Activated gamma-delta T cell (primary cell): ENCODE results near the gene GABRR3.
"Not testable (repeated sequence)": the region's sequence is repeated elsewhere in the genome, so short reads cannot be mapped to it uniquely, and the experiment has no call there.

ENCODE experiments used
- DNase-seq: peaks from one replicate; lab custom pipeline; 2025; lab: John Stamatoyannopoulos, UW

The GABRR3 gene

GRCh38 chr3:98021830-98022560 lies 13.1 kb downstream of the GABRR3 start:
- no peak for DNase-seq

GRCh38 chr3:98020412-98020811 lies 14.7 kb downstream of the GABRR3 start:
- no peak for DNase-seq

GRCh38 chr3:98018301-98018700 lies 16.8 kb downstream of the GABRR3 start:
- no peak for DNase-seq

DNA sequence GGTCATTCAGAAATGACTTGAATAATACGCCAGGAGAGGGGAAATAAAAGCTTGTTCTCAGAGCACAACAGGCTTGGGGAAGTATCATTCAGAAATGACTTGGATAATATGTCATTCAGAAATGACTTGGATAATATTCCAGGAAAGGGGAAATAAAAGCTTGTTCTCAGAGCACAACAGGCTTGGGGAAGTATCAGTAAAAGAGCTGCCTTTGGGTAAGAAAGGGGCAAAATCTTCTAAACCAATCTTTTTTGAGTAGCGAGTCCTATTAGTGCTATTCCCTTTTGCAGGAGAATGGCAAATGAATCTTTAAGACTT lies 20.9 kb downstream of the GABRR3 start:
- no peak for DNase-seq

- no peak for DNase-seq
Measured at GRCh38 chr3:98013411-98014267, 21.5 kb downstream of the GABRR3 start.

DNA sequence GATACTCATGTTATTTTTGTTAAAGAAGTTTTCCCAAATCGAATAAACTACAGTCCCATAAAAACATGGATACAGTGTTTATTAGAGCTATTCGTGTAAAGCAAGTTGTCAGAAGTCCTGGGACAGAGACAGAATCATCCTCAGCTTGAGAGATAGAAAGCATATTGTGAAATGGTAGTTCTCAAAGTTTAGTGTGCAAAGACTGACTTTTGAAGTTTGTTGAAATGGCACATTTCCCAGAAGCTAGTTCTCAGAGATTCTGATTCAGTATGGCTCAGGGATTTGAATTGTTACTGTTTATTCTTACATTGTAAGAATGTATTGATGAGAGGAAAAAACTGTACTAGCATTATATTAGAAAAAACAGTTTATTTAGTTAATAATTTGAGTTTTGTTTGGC lies 22.1 kb downstream of the GABRR3 start:
- no peak for DNase-seq

- DNase-seq: not testable (repeated sequence)
Measured at GRCh38 chr3:98010883-98011449, 24.1 kb downstream of the GABRR3 start.

DNA sequence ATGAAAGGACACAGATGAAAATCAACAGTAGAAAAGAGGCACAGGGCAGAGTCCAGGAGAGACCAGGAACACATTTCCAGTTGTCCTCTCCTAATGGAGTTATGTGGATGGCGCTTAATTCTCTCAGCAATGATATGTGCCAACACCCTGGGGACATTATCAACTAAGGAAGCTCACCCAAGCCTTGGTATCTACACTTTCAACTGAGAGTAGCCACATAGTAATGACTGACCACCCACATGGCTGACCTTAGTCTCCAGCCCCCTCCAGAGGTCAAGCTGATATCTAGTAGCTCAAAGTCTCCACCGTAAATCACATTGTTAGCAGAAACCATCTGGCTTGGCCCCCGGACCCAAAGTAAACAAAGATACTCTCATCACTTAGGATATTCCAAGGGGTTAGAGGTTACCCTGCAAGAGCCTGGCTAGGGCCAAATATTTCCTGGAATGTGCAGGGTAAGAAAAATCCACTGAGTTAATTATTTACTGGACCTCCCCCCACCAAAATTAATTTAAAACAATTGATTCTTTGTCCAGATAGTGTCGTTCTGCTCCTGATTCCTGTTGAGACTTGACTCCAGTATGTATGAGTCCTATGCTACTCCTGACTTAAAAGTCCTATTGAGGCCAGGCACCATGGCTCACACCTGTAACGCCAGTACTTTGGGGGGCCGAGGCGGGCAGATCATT lies 24.8 kb downstream of the GABRR3 start:
- no peak for DNase-seq

DNA sequence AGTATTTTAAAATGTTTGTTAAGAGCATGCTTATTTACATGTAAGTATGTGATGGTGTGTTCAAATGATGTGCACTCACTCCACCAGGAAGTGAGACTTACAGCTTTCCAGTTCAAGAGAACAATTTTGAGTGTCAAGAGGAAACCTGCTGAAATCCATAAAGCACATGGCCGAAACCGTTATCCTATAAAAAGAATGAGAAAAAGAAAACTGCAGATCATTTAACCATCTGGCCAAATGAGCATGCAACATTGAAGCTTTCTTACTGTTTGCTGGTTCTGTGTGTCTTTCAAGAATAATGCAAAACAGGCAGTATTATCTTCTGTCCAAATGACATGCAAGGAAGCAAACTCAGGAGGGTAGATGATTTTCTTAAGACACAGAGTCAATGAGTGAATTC lies 26.3 kb downstream of the GABRR3 start:
- DNase-seq: no peak

- no peak for DNase-seq
Measured at GRCh38 chr3:98005438-98005837, 29.7 kb downstream of the GABRR3 start.

GRCh38 chr3:98004721-98005120 lies 30.4 kb downstream of the GABRR3 start:
- DNase-seq: no peak

GRCh38 chr3:98003306-98003969 lies 31.7 kb downstream of the GABRR3 start:
- DNase-seq: no peak

- no peak for DNase-seq
Measured at GRCh38 chr3:98002717-98003116, 32.4 kb downstream of the GABRR3 start.

- no peak for DNase-seq
Measured at GRCh38 chr3:97999994-98000393, 35.1 kb downstream of the GABRR3 start.

- no peak for DNase-seq
Measured at GRCh38 chr3:97999103-97999502, 36.0 kb downstream of the GABRR3 start.

DNA sequence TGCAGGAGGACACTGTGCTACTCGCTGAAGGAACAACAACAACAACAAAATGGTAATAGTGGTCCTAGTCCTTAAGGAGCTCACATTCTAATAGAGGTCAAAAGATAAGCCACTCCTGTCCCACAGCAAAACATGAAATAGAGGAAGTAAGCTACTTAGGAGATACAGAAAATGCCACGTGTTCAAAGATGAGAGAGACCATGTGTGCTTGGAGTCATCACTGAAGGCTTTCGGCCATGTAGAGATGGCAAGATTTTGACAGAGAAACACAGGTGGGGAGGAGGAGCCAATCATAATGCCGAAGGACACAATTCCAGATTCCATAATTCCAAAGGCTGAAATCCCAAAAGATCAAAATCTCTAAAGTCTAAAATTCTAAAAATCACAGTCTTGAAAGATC lies 38.1 kb downstream of the GABRR3 start:
- no peak for DNase-seq

GRCh38 chr3:97994328-97994945 lies 40.7 kb downstream of the GABRR3 start:
- DNase-seq: no peak

GRCh38 chr3:97993526-97993925 lies 41.6 kb downstream of the GABRR3 start:
- DNase-seq: no peak

DNA sequence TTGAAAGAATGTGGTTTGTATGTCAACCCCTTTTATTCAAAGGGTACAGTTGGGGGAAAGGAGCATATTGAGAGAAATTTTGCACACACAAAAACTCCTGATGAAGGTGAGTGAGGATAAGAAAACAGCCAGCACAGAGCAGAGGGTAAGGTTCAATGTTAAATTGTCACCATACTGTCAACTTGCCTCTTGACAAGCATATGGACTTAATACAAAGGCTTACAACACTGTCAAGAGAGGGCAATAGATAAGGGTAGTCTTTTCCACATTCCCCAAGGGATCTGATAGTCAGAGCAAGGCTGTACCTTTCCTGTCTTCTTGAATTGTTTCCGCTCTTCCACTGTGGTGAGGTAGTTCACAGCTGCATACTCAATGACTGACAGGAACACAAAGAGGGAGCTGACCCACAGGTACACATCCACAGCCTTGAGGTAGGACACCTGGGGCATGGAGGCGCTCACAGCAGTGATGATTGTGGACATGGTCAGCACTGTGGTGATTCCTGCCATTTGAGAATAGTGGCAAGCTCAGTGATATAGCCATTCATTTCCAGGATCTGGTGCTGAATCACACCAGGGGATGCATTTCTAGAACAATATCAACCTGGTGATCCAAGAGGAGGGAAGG lies 42.5 kb downstream of the GABRR3 start:
- no peak for DNase-seq

DNA sequence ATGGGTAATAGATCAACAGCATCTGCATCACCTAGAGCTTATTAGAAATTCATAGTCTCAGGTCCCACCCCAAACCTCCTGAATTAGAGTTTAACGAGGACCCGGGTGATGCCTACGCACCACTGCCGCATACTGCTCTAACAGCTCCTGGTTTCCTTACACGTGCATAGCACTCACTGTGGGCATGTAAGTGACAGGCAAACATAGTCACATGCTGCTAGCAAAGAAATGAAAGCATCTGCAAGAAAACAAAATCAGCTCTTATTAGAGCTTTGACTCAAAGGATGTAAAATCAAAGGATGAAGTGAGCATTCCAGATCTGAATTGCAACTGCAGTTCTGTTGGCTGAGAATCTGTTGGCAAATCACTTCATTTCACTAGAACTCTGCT lies 43.8 kb downstream of the GABRR3 start:
- no peak for DNase-seq
